Measurements from ENCODE around the gene HNRNPA3. TPM values are rescaled to one million over a fixed set of nuclear protein-coding genes. Genes with fewer than 3 reads are reported as not detected.
"Not testable (repeated sequence)": the region's sequence is repeated elsewhere in the genome, so short reads cannot be mapped to it uniquely, and the experiment has no call there.

Gene HNRNPA3
- total and polyA plus RNA-seq, 4 donors, result 118 to 178 (median 144) TPM

DNA sequence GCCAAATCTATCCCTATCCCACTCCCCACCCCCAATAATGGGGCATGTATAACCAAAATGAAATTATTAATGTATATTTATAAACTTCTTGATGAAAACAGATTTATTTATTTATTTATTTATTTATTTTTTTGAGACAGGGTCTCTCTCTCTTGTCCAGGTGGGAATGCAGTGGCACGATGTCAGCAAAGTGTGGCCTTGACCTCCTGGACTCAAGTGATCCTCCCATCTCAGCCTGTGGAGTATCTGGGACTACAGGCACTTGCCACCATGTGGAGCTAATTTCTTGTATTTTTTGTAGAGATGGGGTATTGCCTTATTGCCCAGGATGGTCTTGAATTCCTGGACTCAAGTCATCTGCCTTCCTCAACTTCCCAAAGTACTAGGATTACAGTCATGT is 28.0 kb upstream of the HNRNPA3 start:
- 89 to 95% methylated on average over 1 of the region's 1 CpG for WGBS, 2 donors
- ATAC-seq (ENCODE audit: low FRiP score) (no peak), DNase-seq (no peak)
- no peaks in the 10 kb centered on the region for H3K27me3 ChIP-seq (ENCODE audit: control insufficient read depth in 1 of 2, insufficient read depth in 2 of 2, low read length in 1 of 2)
- no peaks in the 10 kb centered on the region for H3K9me3 ChIP-seq (ENCODE audit: control insufficient read depth, low read length)
- intact Hi-C loops (cut with DNase I), result no loop called here
- H3K36me3 ChIP-seq (ENCODE audit: control insufficient read depth in 1 of 2, insufficient read depth in 2 of 2, low read length in 1 of 2), result no peaks in the 10 kb centered on the region
- no peak overlapping the region for H3K27ac ChIP-seq (ENCODE audit: low read depth in 1 of 2, low read length in 2 of 2)
- H3K4me1 ChIP-seq (ENCODE audit: control insufficient read depth in 1 of 2, insufficient read depth in 2 of 2, low read length in 2 of 2), result no peaks in the 10 kb centered on the region
- no peak overlapping the region for H3K4me3 ChIP-seq (ENCODE audit: low read length in 2 of 2)

DNA sequence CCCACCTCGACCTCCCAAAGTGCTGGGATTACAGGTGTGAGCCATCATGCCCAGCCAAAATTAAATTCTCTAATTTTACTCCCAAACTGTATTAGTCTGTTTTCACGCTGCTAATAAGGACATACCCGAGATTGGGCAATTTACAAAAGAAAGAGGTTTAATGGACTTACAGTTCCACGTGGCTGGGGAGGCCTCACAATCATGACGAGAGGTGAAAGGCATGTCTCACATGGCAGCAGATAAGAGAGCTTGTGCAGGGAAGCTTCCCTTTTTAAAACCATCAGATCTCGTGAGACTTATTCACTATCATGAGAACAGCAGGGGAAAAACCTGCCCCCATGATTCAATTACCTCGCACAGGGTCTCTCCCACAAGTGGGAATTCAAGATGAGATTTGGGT is 26.6 kb upstream of the HNRNPA3 start:
- ATAC-seq (ENCODE audit: low FRiP score); H3K4me1 ChIP-seq (ENCODE audit: control insufficient read depth in 1 of 2, insufficient read depth in 2 of 2, low read length in 2 of 2); H3K27ac ChIP-seq (ENCODE audit: low read depth in 1 of 2, low read length in 2 of 2); DNase-seq; H3K36me3 ChIP-seq (ENCODE audit: control insufficient read depth in 1 of 2, insufficient read depth in 2 of 2, low read length in 1 of 2); H3K27me3 ChIP-seq (ENCODE audit: control insufficient read depth in 1 of 2, insufficient read depth in 2 of 2, low read length in 1 of 2); H3K9me3 ChIP-seq (ENCODE audit: control insufficient read depth, low read length); H3K4me3 ChIP-seq (ENCODE audit: low read length in 2 of 2); intact Hi-C loops (cut with DNase I): not testable (repeated sequence)
- 75 to 79% methylated on average over 7 of the region's 7 CpGs for WGBS, 2 donors

DNA sequence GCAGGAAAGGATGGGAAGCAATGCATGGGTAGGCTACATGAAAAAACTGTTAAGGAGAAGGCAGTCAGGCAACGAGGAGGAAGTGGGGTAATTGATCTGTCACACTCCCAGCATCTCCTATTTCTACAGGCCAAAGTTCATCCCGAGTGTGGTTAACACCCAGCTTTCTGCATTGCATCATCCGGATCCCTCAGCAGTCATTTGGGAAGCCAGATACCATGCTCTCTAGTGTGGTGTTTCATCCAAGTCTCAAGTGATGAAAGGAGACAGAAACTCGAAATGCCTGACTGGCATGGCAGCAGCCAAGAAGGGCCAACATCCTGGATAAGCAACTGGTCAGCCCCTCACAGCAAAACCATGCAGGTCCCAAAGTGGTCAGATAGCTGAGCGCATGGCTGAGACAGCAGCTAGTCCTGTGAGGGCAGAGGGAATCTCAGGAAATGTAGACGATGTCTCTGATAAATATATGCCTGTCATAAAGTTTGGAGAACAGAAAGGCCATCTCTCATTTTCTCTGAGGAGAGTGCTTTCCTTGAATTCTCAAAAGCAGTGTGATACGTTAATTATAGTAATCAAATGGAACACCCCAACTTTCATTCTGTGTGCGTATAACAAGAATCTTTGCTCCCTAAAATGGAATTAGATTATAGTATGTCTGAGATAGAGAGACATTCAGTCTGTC is 24.8 kb upstream of the HNRNPA3 start:
- no peaks in the 10 kb centered on the region for H3K36me3 ChIP-seq (ENCODE audit: control insufficient read depth in 1 of 2, insufficient read depth in 2 of 2, low read length in 1 of 2)
- DNase-seq, result no peak
- no peaks in the 10 kb centered on the region for H3K9me3 ChIP-seq (ENCODE audit: control insufficient read depth, low read length)
- intact Hi-C loops (cut with DNase I), result no loop called here
- H3K4me1 ChIP-seq (ENCODE audit: control insufficient read depth in 1 of 2, insufficient read depth in 2 of 2, low read length in 2 of 2), result no peaks in the 10 kb centered on the region
- H3K27me3 ChIP-seq (ENCODE audit: control insufficient read depth in 1 of 2, insufficient read depth in 2 of 2, low read length in 1 of 2), result no peaks in the 10 kb centered on the region
- no peak for ATAC-seq (ENCODE audit: low FRiP score)
- WGBS, 2 donors, result 63 to 65% methylated on average over 8 of the region's 8 CpGs
- no peak overlapping the region for H3K4me3 ChIP-seq (ENCODE audit: low read length in 2 of 2)
- no peak overlapping the region for H3K27ac ChIP-seq (ENCODE audit: low read depth in 1 of 2, low read length in 2 of 2)

DNA sequence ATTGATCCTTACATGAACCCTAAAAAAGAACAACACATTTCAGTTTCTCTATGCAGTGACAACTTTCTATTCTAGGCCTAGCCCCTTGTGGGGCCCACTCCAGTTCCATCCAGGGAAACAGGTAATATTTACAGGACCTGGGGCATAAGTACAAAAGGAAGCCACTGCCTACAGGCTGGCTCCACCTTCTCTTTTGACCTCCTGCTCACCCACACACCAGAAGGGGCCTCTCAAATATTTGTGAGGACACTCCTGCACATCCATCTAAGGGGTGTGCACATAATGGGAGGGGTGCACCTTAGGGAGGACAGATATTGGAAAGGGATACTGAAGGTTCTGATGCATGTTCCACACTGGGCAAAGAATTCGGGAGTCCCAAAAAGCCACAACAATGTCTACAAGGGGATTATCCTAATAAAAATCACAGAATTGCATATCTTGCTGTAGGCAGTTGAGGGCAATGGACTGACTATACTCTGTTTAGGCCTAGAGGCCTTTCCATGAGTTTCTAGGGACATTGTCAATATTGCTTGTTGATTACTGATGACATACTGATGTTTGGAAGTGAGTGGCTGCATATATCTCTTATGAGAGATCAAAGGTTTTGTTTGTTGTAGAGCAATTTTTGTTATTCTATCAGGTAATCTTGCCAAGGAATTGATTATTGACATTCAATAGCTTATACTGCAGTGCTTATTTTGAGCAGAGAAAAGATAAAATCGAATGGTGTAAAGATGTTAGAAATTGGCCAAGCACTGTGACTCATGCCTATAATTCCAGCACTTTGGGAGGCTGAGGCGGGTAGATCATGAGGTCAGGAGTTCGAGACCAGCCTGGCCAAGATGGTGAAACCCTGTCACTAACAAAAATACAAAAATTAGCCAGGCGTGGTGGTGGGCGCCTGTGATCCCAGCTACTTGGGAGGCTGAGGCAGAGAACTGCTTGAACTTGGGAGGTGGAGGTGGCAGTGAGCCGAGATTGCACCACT is 23.8 kb upstream of the HNRNPA3 start:
- no peaks in the 10 kb centered on the region for H3K36me3 ChIP-seq (ENCODE audit: control insufficient read depth in 1 of 2, insufficient read depth in 2 of 2, low read length in 1 of 2)
- ATAC-seq (ENCODE audit: low FRiP score), result no peak
- H3K4me1 ChIP-seq (ENCODE audit: control insufficient read depth in 1 of 2, insufficient read depth in 2 of 2, low read length in 2 of 2), result no peaks in the 10 kb centered on the region
- DNase-seq, result no peak
- no peaks in the 10 kb centered on the region for H3K27me3 ChIP-seq (ENCODE audit: control insufficient read depth in 1 of 2, insufficient read depth in 2 of 2, low read length in 1 of 2)
- intact Hi-C loops (cut with DNase I), result no loop called here
- H3K4me3 ChIP-seq (ENCODE audit: low read length in 2 of 2), result no peak overlapping the region
- WGBS, 2 donors, result 91 to 96% methylated on average over 7 of the region's 7 CpGs
- H3K9me3 ChIP-seq (ENCODE audit: control insufficient read depth, low read length), result no peaks in the 10 kb centered on the region
- H3K27ac ChIP-seq (ENCODE audit: low read depth in 1 of 2, low read length in 2 of 2), result no peak overlapping the region

DNA sequence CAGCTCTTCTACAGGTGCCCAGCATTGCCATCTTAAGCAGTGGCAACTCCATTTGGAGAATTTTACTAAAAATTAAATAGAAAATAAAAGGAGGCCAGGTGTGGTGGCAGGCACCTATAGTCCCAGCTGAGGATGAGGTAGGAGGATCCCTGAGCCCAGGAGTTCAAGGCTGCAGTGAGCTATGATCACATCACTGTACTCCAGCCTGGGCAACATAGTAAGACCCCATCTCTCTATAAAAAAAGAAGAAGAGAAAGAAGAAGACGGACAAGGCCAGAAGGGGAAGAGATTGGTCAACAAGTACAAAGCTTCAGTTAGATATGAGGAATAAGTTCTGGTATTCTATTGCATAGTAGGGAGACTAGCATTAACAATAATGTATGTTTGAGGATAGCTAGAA is 21.7 kb upstream of the HNRNPA3 start:
- 93 to 95% methylated on average over 1 of the region's 1 CpG for WGBS, 2 donors
- intact Hi-C loops (cut with DNase I), result no loop called here
- H3K9me3 ChIP-seq (ENCODE audit: control insufficient read depth, low read length), result no peaks in the 10 kb centered on the region
- H3K4me1 ChIP-seq (ENCODE audit: control insufficient read depth in 1 of 2, insufficient read depth in 2 of 2, low read length in 2 of 2), result no peaks in the 10 kb centered on the region
- H3K27me3 ChIP-seq (ENCODE audit: control insufficient read depth in 1 of 2, insufficient read depth in 2 of 2, low read length in 1 of 2), result no peaks in the 10 kb centered on the region
- ATAC-seq (ENCODE audit: low FRiP score) (no peak), DNase-seq (no peak)
- H3K36me3 ChIP-seq (ENCODE audit: control insufficient read depth in 1 of 2, insufficient read depth in 2 of 2, low read length in 1 of 2), result no peaks in the 10 kb centered on the region
- H3K27ac ChIP-seq (ENCODE audit: low read depth in 1 of 2, low read length in 2 of 2), result no peak overlapping the region
- no peak overlapping the region for H3K4me3 ChIP-seq (ENCODE audit: low read length in 2 of 2)

- H3K4me1 ChIP-seq (ENCODE audit: control insufficient read depth in 1 of 2, insufficient read depth in 2 of 2, low read length in 2 of 2), result no peaks in the 10 kb centered on the region
- WGBS, 2 donors, result 63 to 66% methylated on average over 1 of the region's 1 CpG
- no peaks in the 10 kb centered on the region for H3K36me3 ChIP-seq (ENCODE audit: control insufficient read depth in 1 of 2, insufficient read depth in 2 of 2, low read length in 1 of 2)
- intact Hi-C loops (cut with DNase I), result no loop called here
- DNase-seq, result no peak
- no peaks in the 10 kb centered on the region for H3K27me3 ChIP-seq (ENCODE audit: control insufficient read depth in 1 of 2, insufficient read depth in 2 of 2, low read length in 1 of 2)
- no peak for ATAC-seq (ENCODE audit: low FRiP score)
- no peak overlapping the region for H3K4me3 ChIP-seq (ENCODE audit: low read length in 2 of 2)
- no peak overlapping the region for H3K27ac ChIP-seq (ENCODE audit: low read depth in 1 of 2, low read length in 2 of 2)
- H3K9me3 ChIP-seq (ENCODE audit: control insufficient read depth, low read length), result no peaks in the 10 kb centered on the region
Observed at GRCh38 chr2:177192788-177193187, 19.8 kb upstream of the HNRNPA3 start.

GRCh38 chr2:177193240-177193639 is 19.4 kb upstream of the HNRNPA3 start:
- intact Hi-C loops (cut with DNase I), result no loop called here

DNA sequence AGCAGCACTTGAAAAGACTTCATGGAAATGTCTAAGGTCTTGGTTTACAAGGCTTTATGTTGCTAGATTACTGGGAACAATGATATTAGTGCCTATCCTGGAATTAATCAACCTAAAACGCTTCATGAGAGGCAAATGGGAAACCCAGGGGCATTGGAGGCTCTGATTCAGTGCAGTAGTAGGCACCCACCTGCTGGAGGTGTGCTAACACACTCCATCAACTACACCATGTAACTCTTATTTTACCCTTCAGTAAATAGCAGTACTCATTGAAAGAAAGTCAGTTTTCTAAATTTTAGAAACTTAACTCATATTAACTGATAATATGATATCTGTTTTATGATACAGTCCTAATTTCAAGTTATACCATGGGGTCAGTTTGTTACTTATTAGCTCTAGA is 17.4 kb upstream of the HNRNPA3 start:
- no peak for ATAC-seq (ENCODE audit: low FRiP score)
- Histone ChIP-seq H3K4me1 (ENCODE audit: control insufficient read depth in 1 of 2, insufficient read depth in 2 of 2, low read length in 2 of 2) (no peaks in the 10 kb centered on the region), H3K27me3 (ENCODE audit: control insufficient read depth in 1 of 2, insufficient read depth in 2 of 2, low read length in 1 of 2) (no peaks in the 10 kb centered on the region), H3K27ac (ENCODE audit: low read depth in 1 of 2, low read length in 2 of 2) (no peak overlapping the region), H3K36me3 (ENCODE audit: control insufficient read depth in 1 of 2, insufficient read depth in 2 of 2, low read length in 1 of 2) (no peaks in the 10 kb centered on the region), H3K4me3 (ENCODE audit: low read length in 2 of 2) (no peak overlapping the region), H3K9me3 (ENCODE audit: control insufficient read depth, low read length) (no peaks in the 10 kb centered on the region)
- no peak for DNase-seq
- intact Hi-C loops (cut with DNase I), result no loop called here
- 86 to 91% methylated on average over 1 of the region's 1 CpG for WGBS, 2 donors

More at GRCh38 chr2:177193240-177193639, 19.4 kb upstream of the HNRNPA3 start:
- Histone ChIP-seq H3K4me3 (ENCODE audit: low read length in 2 of 2) (no peak overlapping the region), H3K4me1 (ENCODE audit: control insufficient read depth in 1 of 2, insufficient read depth in 2 of 2, low read length in 2 of 2) (no peaks in the 10 kb centered on the region), H3K36me3 (ENCODE audit: control insufficient read depth in 1 of 2, insufficient read depth in 2 of 2, low read length in 1 of 2) (no peaks in the 10 kb centered on the region), H3K9me3 (ENCODE audit: control insufficient read depth, low read length) (no peaks in the 10 kb centered on the region), H3K27ac (ENCODE audit: low read depth in 1 of 2, low read length in 2 of 2) (no peak overlapping the region), H3K27me3 (ENCODE audit: control insufficient read depth in 1 of 2, insufficient read depth in 2 of 2, low read length in 1 of 2) (no peaks in the 10 kb centered on the region)
- ATAC-seq (ENCODE audit: low FRiP score), result no peak
- WGBS, 2 donors, result 91% methylated on average over 4 of the region's 4 CpGs
- no peak for DNase-seq

- ATAC-seq (ENCODE audit: low FRiP score); H3K27ac ChIP-seq (ENCODE audit: low read depth in 1 of 2, low read length in 2 of 2); H3K4me3 ChIP-seq (ENCODE audit: low read length in 2 of 2); H3K27me3 ChIP-seq (ENCODE audit: control insufficient read depth in 1 of 2, insufficient read depth in 2 of 2, low read length in 1 of 2); intact Hi-C loops (cut with DNase I); H3K9me3 ChIP-seq (ENCODE audit: control insufficient read depth, low read length); H3K4me1 ChIP-seq (ENCODE audit: control insufficient read depth in 1 of 2, insufficient read depth in 2 of 2, low read length in 2 of 2); H3K36me3 ChIP-seq (ENCODE audit: control insufficient read depth in 1 of 2, insufficient read depth in 2 of 2, low read length in 1 of 2); DNase-seq: not testable (repeated sequence)
- WGBS, 2 donors, result 95 to 96% methylated on average over 7 of the region's 7 CpGs
Observed at GRCh38 chr2:177200419-177200818, 12.2 kb upstream of the HNRNPA3 start.
